ENCODE measurements around the gene LGALS9.

- TF ChIP-seq CTCF (IDR thresholded peaks at IDR 0.05; ENCODE audit: borderline replicate concordance, extremely low read depth, low read length, poor library complexity, severe bottlenecking) (no peak), EZH2 (IDR thresholded peaks at IDR 0.05; ENCODE audit: borderline replicate concordance, low read depth, low read length, severe bottlenecking) (no peak)
These were observed 1.1 kb downstream of the LGALS9 start for GRCh38 chr17:27631897-27632725.
